Activated T-helper 1 cell treated with Interleukin-2 at 50 U/mL for 16 hours (primary cell): ENCODE results near the gene ELL2.
A peak's percentile ranks its signal among the peaks of the same experiment; 100 is the strongest.

Experiments
- DNase-seq: peaks from one replicate; pipeline ENCODE4 v3.0.0-alpha.2; 2020; ENCODE audit warnings: low read depth

ELL2 gene

DNA sequence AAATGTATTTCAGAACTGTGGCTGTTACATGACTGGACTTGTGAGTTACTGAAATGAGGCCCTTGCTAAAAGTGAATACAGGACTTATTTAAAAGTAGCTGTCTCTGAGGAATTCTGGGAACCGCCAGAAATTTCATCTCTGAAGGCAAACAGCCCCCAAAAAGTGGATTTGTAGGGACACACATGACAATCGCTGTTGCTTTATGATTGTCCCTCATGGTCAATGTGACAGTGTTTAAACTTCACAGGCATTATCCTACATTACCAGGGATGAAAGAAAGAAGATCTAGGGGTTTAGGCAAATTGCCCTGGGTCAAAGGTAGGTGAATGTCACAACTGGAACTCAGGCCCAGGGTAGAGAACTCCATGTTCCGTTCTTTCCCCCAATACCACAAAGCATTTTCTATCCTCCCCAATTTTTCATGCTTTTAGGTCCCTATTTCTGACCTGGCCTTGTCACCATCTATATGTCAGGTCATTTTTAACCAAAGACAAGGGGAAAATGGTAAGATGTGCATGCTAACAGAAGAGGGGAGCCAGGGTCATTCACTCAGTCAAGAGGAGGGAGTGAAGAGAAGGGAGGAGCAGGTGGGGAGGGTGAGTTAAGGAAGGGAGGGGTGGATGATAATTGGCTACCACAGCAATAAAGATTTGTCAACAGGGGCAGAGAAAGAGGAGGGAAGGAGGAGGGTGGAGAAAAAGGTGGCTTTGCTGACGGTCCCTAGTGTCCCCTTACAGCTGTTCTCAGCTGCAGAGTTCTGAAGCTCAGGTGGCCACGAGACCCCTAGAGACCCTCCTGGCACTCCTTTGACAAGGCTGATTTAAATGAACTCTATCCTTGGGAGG is 81.3 kb downstream of the ELL2 start:
- no peak for DNase-seq

DNA sequence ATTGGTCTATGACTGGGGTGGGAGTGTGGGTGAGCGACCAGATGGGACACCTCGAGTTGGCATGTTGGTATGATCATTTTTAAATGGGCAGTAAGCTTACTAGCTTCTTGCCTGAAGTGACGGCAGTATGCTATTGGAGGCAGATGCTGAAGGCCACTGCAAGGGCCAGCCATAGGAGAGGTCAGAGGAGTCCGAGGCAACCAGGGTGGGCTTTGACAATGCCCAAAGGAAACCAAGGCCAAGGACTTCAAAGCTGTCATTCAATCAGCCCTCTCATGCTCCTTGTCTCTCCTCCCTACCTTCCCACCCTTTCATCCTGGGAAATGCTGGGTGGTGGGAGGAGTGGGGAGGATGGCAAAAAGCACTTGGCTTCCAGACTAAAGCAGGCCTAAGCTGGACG is 82.0 kb downstream of the ELL2 start:
- DNase-seq = no peak

DNA sequence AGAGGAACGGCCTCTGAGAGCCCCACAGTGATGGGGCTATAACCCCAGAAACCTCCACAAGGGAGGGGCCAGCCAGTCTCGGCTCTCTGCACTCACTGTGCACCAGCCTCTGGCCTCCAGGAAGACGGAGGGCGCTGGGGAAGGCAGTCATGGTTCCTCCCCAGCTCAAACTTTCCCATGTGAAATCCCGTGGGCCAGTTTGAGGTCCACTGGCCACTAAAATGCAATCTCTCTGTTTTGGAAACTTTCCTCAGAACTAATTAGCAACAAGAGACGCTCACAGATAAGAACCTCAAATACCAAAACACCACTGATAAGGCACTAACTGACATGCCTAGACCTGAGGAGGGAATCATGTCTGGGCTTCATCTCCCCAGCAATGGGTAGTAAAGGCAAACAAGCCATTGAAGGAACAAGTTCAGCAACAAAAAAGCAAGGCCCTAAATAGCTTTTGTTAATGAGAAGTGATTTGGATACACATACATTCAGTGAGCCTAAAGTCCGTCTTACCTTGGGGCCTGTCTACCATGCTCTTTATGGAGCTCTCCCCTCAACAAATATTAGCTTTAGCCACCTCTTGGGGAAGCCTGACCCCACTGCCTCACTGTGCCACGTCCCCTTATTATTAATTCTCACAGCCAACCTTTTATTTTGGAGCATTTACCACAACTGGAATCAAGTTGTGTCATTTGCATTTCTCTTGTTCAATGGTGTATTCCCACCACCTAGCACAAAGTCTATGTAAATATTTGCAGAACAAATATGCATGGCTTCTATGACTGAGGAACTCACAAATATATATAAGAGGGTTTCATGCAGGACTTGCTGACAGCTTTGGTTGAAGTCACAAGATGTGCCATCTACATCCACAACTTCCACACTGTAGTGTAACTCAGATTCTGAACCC is 83.0 kb downstream of the ELL2 start:
- DNase-seq = no peak

DNA sequence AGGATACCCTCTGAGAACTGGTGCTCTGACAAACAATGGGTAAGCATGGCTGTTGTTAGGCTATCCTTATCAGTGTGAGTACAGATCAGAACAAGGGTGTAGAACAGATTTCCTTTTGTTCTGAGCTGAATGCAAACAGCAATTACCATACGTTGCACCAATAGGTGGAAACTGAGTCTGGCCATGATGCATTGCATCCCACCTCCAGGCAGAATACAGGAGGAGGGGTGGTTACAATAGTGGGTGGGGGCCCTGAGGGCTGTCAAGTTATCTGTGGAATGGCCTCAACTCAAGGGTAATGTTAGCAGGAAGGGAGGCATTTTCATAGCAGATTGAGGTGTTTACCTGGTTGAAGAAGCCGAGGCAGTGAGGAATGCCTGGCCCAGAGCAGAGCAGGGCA is 84.9 kb downstream of the ELL2 start:
- DNase-seq = no peak

DNA sequence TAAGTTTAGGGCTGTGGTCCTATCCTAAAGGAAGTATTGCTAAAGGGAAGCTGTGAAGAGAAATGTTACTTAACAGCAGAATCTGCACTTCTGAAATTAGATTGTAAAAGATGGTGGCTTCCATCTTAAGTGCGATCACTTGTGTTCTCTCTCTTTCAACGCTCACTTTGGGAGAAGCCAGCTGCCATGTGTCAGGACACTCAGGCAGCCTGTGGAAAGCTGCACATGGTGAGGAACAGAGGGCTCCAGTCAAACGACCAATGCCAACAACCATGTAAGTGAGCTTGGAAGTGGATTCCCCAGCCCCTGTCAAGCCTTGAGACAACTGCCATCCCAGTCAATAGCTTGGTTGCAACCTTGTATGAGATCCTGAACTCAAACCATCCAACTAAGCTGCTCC is 87.4 kb downstream of the ELL2 start:
- no peak for DNase-seq

DNA sequence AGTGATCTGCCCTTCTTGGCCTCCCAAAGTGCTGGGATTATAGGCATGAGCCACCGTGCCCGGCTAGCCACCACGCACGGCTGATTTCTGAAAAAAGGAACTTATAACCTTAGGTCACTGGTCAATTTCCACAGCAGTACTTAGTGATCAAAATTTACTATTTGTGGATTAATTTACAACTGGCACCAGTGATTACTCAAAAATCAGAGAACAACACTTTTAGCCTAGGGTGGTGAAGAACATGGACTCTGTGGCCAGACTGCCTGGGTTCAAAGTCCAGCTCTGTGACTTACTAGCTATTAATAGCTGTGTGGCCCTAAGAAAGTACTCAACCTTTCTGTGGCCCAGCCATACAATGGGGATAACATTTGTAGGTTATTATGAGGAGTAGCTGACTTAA is 88.3 kb downstream of the ELL2 start:
- DNase-seq = no peak

DNA sequence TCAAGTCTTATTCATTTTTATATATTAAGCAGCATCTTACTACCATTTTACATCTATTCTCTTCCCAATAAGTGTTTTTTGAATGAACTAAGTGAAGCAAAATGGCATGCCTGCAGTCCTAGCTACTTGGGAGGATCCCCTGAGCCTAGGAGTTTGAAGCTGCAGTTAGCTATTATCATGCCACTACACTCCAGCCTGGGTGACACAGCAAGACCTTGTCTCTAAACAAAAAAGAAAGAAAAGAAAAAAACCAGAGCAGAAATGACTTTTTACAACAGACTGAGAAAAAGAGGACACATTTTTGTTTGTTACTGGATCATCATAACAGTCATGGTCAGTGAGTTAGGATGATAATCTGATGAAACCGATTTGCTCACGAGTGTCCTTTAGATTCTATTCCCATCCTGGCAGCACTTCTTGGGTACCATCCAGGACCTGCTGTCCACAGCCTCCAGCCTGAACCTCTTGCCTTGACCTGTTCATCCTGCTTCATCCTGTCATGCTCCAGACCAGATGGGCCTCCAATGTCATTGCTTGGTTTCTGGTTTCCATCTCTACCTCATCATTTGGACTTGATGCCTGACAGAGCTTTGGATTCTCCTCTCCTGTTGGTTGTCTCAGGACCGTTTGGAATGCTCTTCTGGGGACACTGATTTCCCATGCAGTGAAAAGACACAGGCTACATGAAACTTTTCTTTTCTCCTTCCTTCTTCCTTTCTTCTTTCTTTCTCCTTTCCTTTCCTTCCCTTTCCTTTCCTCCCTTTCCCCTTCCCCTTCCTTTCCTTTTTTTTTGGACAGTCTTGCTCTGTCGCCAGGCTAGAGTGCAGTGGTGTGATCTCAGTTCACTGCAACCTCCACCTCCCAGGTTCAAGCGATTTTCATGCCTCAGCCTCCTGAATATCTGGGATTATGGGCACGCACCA is 89.0 kb downstream of the ELL2 start:
- no peak for DNase-seq

DNA sequence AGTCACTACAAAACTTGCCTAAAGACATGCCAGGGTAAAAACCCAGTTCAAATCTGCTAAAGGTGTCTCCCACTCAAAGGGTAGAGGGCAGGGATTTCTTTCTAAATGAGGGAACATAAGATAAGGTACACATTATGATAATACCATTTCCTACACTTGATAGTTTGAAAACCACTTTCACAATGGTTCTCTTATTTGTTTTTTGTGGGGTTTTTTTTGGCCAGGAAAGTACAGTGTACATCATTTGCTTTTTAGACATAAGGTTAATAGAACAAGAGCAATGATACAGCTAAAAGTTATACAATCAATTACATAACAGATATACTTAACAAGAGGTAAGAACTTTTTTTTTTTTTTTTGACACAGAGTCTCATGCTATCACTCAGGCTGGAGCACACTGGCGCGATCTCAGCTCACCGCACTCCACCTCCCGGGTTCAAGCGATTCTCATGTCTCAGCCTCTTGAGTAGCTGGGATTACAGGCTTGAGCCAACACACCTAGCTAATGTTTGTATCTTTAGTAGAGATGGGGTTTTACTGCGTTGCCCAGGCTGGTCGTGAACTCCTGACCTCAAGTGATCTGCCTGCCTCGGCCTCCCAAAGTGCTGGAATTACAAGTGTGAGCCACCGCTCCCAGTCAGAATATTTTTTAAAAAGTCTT is 90.4 kb downstream of the ELL2 start:
- no peak for DNase-seq

DNA sequence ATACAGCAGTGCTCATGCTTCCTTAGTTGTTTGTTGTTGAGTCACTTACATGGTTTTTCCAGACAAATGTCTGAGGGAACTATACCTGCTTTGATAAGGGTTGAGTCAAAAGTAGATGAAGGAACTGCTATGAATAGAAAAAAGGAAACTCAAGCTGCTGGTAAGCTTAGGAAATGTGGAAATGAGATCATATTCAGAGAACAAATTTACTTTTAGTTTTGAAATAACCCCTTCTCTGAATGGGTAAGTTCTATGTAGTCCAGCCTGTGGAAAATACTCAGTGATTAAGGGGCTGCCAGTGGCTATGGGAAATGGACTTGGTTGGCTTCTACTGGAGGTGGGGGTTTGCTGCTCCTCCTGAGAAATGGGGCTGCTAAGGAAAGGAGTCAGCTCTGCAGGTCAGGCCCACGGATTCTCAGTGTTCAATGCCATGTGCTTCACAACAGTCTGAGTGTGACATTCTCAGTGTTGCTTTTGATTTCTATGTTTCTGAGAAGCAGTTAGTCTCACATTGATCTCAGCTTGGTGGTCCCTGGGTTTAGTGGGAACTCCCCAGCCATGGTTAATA is 91.5 kb downstream of the ELL2 start:
- no peak for DNase-seq

DNA sequence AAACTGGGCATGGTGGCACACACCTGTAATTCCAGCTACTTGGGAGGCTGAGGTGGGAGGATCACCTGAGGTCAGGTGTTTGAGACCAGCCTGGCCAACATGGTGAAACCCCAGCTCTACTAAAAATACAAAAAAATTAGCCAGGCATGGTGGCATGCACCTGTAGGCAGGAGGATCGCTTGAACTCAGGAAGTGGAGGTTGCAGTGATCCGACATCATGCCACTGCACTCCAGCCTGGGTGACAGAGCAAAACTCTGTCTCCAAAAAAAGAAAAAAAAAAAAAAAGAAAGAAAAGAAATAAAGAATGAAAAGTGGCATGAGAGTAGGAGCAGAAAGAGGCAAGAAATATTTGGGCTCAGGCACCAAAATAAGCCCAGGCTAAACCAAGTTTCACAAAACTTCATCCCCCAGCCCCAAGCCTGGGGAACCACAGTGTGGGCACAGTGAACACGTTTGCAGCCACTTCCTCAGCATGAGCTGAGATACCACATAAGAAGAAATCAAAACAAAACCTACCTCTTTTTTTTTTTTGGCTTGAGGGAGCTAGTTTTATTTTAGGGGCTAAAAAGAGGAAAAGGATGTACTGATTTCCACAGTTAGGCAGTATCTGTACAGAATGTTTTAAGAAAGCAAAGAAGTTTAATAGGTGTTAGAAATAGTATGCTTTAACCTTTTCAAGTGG is 92.3 kb downstream of the ELL2 start:
- peak; percentile 25 for DNase-seq

DNA sequence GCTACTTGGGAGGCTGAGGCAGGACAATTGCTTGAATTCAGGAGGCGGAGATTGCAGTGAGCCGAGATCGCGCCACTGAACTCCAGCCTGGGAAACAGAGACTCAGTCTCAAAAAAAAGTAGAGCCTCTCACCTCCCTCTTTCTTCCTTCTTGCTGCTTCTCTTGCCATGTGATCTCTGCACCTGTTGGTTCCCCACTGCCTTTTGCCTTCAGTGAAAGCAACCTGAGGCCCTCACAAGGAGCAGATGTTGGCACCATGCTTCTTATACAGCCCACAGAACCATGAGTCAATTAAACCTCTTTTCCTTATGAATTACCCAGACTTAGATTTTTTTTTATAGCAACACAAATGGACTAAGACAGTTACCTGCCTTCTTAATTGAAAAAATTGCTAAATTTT is 93.5 kb downstream of the ELL2 start:
- DNase-seq = no peak

DNA sequence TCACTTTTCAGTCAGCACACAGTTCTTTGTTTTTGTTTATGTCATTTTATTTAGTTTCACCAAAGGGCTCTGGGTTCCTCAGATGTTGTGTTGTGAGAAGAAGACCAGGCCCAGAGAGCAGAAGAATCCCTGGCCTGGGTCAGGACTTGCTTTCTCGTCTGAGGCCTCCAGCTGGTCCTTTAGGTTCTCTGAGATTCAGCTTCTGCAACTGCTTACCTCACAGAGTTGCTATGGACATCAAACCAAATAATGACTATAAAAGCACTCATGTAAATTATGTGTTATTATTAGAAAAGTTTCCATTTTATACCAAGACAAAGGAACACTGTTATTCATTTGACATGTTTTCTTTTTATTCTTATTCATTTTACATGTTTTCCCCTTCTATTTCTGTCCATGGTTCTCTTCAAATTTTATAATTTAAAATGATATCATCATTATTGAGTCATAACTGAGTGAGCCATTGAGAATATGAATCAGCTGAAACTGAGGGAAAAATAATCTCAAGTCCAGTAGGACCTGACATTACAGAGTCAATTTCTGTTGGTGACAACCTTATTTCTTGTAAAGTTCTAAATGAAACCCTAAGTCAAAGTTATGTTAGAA is 95.1 kb downstream of the ELL2 start:
- DNase-seq = no peak

DNA sequence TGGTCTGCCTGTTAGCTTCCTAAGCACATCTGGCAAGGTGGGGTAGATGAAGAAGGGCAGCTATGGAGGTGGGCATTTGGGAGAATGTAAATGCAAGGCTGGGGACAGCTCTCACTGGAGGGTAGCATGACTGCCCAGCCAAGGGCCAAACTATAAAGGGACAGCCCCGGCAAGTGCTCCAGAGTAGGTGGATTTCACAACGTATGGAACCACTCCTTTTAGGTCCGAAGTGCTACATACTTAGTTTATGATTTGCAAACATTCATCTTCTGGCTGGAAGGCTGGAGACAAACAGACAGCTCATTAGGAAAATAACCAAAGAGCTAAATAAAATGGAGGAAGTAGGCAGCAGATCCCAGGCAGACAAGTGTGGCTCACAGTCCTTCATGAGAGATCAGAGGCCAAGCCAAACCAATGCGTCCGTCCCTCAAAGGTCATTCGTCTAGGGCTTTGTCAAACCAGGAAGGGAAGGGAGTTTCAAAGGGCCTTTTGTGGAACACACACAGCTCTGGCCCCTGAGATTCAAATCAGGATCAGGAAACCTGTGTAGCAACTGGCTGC is 96.6 kb downstream of the ELL2 start:
- no peak for DNase-seq

DNA sequence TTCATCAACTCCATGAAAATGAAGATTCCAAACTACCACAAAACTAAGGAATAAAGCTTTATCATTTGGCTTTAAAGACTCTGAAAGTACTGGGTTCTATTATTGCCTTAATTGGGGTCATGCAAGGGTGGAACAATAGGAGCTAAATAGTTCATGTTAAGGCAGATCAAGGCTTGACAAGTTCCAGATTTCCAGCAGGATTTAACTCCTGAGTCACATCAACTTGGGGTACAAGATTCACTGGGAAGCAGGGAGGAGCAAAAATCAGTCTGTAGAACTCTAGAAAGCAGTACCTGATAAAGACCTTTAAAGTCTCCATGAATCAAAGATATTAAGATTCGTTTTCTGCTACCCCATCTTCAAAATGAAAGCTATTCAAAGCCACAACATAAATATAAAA is 97.2 kb downstream of the ELL2 start:
- no peak for DNase-seq

DNA sequence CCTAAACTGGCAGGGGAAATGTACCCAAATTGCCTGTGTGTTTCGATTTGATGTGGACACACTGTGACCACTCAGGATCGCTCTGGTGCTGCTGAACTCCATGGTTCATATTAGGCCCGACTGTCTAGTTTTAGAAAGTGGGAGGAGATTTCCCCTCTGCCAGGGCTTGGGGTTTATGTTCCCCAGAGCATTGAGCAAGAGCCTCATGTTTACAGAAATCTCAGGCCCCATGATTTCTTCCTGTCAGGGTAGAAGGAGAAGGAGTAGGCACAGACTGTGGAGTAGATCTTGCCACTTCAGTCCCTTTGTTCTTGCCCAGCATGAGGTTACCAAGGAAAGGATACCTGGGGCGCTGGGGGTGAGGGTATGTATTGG is 98.3 kb downstream of the ELL2 start:
- DNase-seq = no peak

DNA sequence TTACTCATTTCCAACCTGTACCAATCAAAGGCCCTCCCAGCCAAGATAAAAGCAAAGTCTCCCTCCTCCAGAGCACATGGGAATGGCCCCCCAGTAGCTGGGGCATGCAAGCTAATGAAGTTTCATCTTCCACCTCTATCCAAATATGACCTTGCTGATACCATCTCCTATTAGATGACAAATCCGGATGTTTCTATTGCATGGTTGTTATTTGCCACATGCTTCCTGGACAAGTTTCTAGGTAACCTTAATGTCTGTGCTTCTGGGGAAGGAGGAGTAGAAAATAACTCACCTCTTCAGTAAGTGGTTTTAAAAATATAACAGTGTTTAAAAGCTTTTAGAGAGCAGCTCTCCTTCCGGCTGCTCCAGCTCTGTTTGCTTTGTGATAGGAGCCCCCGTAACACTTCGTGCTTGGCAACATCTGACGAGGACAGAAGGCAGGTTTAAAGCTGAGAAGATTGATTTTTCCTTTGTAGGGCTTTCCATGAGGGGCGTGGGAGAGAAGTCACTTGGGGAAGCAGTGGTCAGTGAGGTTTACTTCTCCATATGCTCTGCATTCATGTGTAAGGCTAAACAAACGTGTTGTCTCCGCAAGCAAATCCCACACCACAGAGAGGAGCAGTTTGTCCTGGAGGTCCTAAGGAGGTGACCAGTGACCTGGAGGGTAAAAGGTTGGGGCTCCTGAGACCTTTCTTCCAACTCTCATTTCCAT is 98.8 kb downstream of the ELL2 start:
- no peak for DNase-seq

DNA sequence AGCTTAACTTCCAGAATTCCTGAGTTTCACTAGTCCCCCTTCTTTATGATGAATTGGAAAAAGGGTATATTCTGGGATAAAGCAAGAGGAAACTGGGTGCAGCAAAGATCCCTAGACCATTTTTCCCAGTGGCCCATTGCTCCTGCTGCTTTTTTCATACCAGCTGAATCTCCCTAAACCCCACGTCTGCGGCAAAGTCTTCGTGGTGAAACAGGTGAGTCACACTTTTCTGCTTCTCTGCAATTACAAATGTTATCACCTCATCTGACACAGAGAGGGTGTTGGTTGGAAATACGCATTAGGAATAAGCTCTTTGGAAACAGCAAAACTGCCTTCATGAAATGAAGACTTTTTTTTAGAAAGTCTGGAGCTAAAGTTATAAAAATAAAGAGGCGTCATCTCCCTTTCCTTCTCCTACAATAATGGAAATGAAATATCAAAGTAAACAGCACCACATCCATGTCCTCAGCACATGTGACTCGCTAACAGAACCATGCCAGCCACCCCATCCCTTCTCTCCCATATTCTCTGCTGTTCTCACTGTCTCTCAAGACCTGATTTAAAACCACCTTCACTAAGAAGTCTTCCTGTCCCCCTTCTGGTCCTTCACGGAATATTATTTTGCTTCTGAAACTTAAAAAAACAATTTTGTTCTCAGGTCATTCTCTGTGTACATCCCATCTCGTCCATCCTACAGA is 99.6 kb downstream of the ELL2 start:
- DNase-seq = no peak

DNA sequence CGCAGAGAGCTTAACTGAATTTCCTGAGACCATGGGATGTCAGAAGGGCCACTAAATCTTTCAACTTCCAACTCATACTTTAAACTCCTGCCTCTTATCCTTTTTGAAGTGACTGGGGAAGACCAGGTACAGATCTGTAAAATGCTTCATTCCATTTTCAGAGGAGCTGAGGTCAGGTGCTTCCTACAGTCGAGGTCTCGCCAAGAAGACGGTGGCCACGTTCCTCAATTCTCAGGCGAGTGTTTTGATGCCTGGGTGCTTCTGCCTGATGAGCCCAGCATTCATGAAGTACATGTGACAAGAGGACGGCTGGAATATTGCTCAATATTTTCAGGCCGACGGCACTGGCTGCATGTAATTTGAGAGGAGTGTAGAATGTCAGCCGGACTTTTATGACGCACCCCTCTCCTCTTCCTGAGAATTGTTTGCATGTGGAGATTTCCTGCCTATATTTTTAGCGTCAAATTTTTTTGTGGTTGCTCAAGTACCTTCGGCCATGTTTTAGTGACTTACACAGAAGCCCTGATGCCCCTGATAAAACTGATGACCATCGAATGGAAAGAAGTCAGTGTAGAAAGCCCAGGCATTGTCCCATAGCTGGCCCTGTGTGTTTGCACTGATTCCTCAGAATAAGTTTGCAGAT is 100.3 kb downstream of the ELL2 start:
- no peak for DNase-seq
